Liver (tissue), 9 donors: ENCODE data around the gene DHRS1. TPM values are rescaled to one million over a fixed set of nuclear protein-coding genes. Genes with fewer than 3 reads are reported as not detected.

Experiments
- DNase-seq: peaks from one replicate; pipeline ENCODE4 v3.0.0-alpha.2; 2017; ENCODE audit warnings: low spot score
- H3K27ac ChIP-seq, 2 donors: one replicate each; pipeline ENCODE4 v1.7.0; 2013; ENCODE audit warnings: inconsistent platforms in 2 of 2, low read length in 2 of 2, control low read depth in 1 of 2, low read depth in 1 of 2, mild to moderate bottlenecking in 1 of 2
- H3K27me3 ChIP-seq, 4 donors: one replicate each; pipeline versions ENCODE4 v1.6.1 to v1.7.0; 2013; ENCODE audit warnings: low read length in 3 of 4, inconsistent platforms in 1 of 4, mild to moderate bottlenecking in 1 of 4, moderate library complexity in 1 of 4; ENCODE audit not compliant: control insufficient read depth in 4 of 4, insufficient read depth in 4 of 4
- H3K36me3 ChIP-seq, 4 donors: one replicate each; pipeline versions ENCODE4 v1.6.1 to v1.7.0; 2013; ENCODE audit warnings: low read length in 3 of 4, mild to moderate bottlenecking in 3 of 4, low read depth in 1 of 4, moderate library complexity in 1 of 4; ENCODE audit not compliant: control insufficient read depth in 4 of 4, insufficient read depth in 3 of 4
- H3K4me1 ChIP-seq, 4 donors: one replicate each; pipeline versions ENCODE4 v1.6.1 to v1.7.0; 2013; ENCODE audit warnings: low read length in 3 of 4, mild to moderate bottlenecking in 3 of 4, moderate library complexity in 1 of 4; ENCODE audit not compliant: control insufficient read depth in 4 of 4, insufficient read depth in 4 of 4
- H3K4me3 ChIP-seq, 3 donors: one replicate each; pipeline versions ENCODE4 v1.6.1 to v1.7.0; 2013; ENCODE audit warnings: low read length in 3 of 3, control low read depth in 1 of 3, low read depth in 1 of 3, mild to moderate bottlenecking in 1 of 3
- H3K9ac ChIP-seq, 2 donors: one replicate each; pipeline ENCODE4 v1.7.0; 2013; ENCODE audit warnings: low read length in 2 of 2, mild to moderate bottlenecking in 2 of 2, moderate library complexity in 2 of 2, control low read depth in 1 of 2, low read depth in 1 of 2
- H3K9me3 ChIP-seq, 4 donors: one replicate each; pipeline versions ENCODE4 v1.6.1 to v1.7.0; 2013; ENCODE audit warnings: low read length in 3 of 4; ENCODE audit not compliant: control insufficient read depth in 4 of 4
- CTCF ChIP-seq: fragments of 150-350 bp; IDR thresholded peaks from 2 replicates; pipeline ENCODE4 v1.5.1; 2017; ENCODE audit warnings: improper control_type of control experiment, low read depth, low read length; ENCODE audit not compliant: missing input control
- EGR1 ChIP-seq, 2 donors: IDR thresholded peaks; 2 replicates each; pipeline ENCODE4 v1.6.1; 2016 to 2018; ENCODE audit warnings: antibody characterized with exemption in 2 of 2, low read depth in 2 of 2
- FOXA1 ChIP-seq: IDR thresholded peaks from 2 replicates; pipeline ENCODE4 v1.6.1; 2016; ENCODE audit warnings: antibody characterized with exemption
- FOXA2 ChIP-seq: IDR thresholded peaks from 2 replicates; pipeline ENCODE4 v1.6.1; 2016; ENCODE audit warnings: antibody characterized with exemption
- GABPA ChIP-seq, 2 donors: IDR thresholded peaks in 1 of 2; conservative IDR thresholded peaks in 1 of 2; 2 replicates each; pipeline ENCODE4 v1.6.1; 2016; ENCODE audit warnings: antibody characterized with exemption in 2 of 2, mild to moderate bottlenecking in 1 of 2, moderate library complexity in 1 of 2
- HNF4A ChIP-seq, 2 donors: conservative IDR thresholded peaks; 2 replicates each; pipeline ENCODE4 v1.6.1; 2016; ENCODE audit warnings: antibody characterized with exemption in 2 of 2, mild to moderate bottlenecking in 2 of 2
- HNF4G ChIP-seq: IDR thresholded peaks from 2 replicates; pipeline ENCODE4 v1.6.1; 2016; ENCODE audit warnings: antibody characterized with exemption
- JUND ChIP-seq, 2 donors: IDR thresholded peaks; 2 replicates each; pipeline ENCODE4 v1.6.1; 2016; ENCODE audit warnings: antibody characterized with exemption in 2 of 2
- MAX ChIP-seq: IDR thresholded peaks from 2 replicates; pipeline ENCODE4 v1.6.1; 2016; ENCODE audit warnings: antibody characterized with exemption
- NR2F2 ChIP-seq: IDR thresholded peaks from 2 replicates; pipeline ENCODE4 v1.6.1; 2016; ENCODE audit warnings: antibody characterized with exemption
- RAD21 ChIP-seq, 2 donors: IDR thresholded peaks; 2 replicates each; pipeline ENCODE4 v1.6.1; 2016; ENCODE audit warnings: antibody characterized with exemption in 2 of 2, mild to moderate bottlenecking in 2 of 2
- REST ChIP-seq: IDR thresholded peaks from 2 replicates; pipeline ENCODE4 v1.6.1; 2016; ENCODE audit warnings: antibody characterized with exemption, mild to moderate bottlenecking
- RXRA ChIP-seq, 2 donors: IDR thresholded peaks; 2 replicates each; pipeline ENCODE4 v1.6.1; 2017 to 2018; ENCODE audit warnings: antibody characterized with exemption in 2 of 2, mild to moderate bottlenecking in 1 of 2
- SP1 ChIP-seq: IDR thresholded peaks from 2 replicates; pipeline ENCODE4 v1.6.1; 2018; ENCODE audit warnings: antibody characterized with exemption, mild to moderate bottlenecking
- TAF1 ChIP-seq: conservative IDR thresholded peaks from 2 replicates; pipeline ENCODE4 v1.6.1; 2016; ENCODE audit warnings: antibody characterized with exemption, mild to moderate bottlenecking
- YY1 ChIP-seq: IDR thresholded peaks from 2 replicates; pipeline ENCODE4 v1.6.1; 2016; ENCODE audit warnings: antibody characterized with exemption, mild to moderate bottlenecking
- ZBTB33 ChIP-seq: IDR thresholded peaks from 2 replicates; pipeline ENCODE4 v1.6.1; 2016; ENCODE audit warnings: antibody characterized with exemption
- WGBS: extraction: QIAGEN DNeasy Blood & Tissue Kit; methylation state at CpG from one replicate; pipeline ENCODE4 v1.1.7; 2013; 5-methylcytosine and 5-hydroxymethylcytosine counted together
- polyA plus RNA-seq, 2 donors: library from polyadenylated mRNA; stranded (reverse) in 1 of 2; unstranded in 1 of 2; fragments of 200-250 nt in 1 of 2; fragments of >200 nt in 1 of 2; fragmentation: Nextera tagmentation in 1 of 2; extraction: Ambion mirVana in 1 of 2; gene quantifications; one replicate each; pipeline versions ENCODE4 v1.2.1 to v1.2.3, GENCODE V29; 2013 to 2015
- total RNA-seq, 2 donors: library from RNA; depleted of rRNA; stranded (reverse); fragments of >200 nt; gene quantifications; one replicate each; pipeline ENCODE4 v1.2.3, GENCODE V29; 2014
- TF ChIP-seq, protein P1 (sequence below): IDR thresholded peaks from 2 replicates; pipeline ENCODE4 v1.6.1; 2016; ENCODE audit warnings: antibody characterized with exemption
- donor health status: healthy.
- donor health status: healthy.
- donor health status: healthy.
- donor health status: healthy.
- donor health status: healthy.

Gene DHRS1
- total and polyA plus RNA-seq, 4 donors = 30.3 to 84.9 (median 50.2) TPM

DNA sequence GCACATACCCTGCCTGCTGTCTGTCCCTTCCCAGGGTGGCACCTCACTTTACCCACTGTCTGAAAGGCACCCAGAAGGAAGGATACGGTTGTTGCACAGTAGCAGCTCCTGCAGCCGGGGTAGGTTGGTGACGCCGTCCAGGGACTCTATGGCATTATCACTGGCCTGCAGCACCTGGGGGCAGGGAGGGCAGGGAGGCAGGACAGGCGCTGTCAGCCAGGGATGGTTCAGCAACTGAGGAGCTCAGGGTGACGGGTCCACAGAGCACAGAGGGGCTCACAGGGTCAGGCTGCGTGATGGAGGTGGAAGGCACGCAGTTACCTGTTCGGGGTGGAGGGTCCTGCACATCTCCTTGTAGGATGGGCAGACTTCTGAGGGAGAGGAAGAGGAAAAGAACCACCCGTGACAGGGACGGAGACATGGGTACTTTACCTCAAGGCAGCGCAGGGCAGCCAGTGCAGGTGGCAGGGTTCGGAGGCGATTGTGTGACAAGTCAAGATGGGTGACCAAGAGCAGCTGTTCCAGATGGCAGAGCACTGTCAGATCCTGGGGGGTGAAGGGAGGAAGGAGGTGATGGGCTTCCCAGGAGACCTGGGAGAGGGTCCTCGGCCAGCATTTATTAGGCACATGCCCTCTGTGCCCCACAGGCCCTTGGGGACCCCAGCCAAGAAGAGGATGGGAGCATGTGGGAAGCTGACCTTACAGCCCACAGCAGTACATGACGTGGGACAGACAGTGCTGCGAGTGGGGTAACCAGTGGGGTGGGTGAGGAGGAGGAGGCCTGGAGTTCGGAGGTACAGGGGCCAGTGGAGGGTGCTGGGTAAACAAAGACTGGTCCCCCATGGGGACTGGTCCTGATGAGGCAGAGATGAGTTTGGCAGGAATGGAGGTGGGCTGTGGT, 33.0 kb downstream of the DHRS1 start:
- Histone ChIP-seq H3K36me3 (peaks cover 0 to 38% (median 10%) of the 10 kb centered on the region in 4 donors), H3K27ac (no peak overlapping the region), H3K9me3 (no peaks in the 10 kb centered on the region), H3K27me3 (no peaks in the 10 kb centered on the region), H3K4me1 (peaks cover 0 to 5% (median 3%) of the 10 kb centered on the region in 4 donors), H3K4me3 (no peak overlapping the region), H3K9ac (no peak overlapping the region)
- DNase-seq = no peak
- TF ChIP-seq RXRA (IDR thresholded peaks at IDR 0.05) (no peak), FOXA1 (no peak), EGR1 (IDR thresholded peaks at IDR 0.05; ENCODE audit: low read depth in 2 of 2) (no peak), TAF1 (no peak), JUND (IDR thresholded peaks at IDR 0.05) (no peak), CTCF (no peak), SP1 (no peak), HNF4A (conservative IDR thresholded peaks at IDR 0.05) (no peak), ZBTB33 (no peak), REST (no peak), FOXA2 (no peak), NR2F2 (no peak), RAD21 (IDR thresholded peaks at IDR 0.05) (no peak), GABPA (IDR thresholded peaks at IDR 0.05 in 1 of 2, conservative IDR thresholded peaks at IDR 0.05 in 1 of 2) (no peak), HNF4G (no peak), YY1 (no peak), MAX (no peak)
- TF ChIP-seq, protein P1, sequence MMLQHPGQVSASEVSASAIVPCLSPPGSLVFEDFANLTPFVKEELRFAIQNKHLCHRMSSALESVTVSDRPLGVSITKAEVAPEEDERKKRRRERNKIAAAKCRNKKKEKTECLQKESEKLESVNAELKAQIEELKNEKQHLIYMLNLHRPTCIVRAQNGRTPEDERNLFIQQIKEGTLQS = no peak
- WGBS = 89% methylated on average over 18 of the region's 18 CpGs
